WTC11 (cell line): ENCODE measurements around the gene NECTIN2.
"Not testable (repeated sequence)": the region's sequence is repeated elsewhere in the genome, so short reads cannot be mapped to it uniquely, and the experiment has no call there.

ENCODE experiments used
- ATF1 ChIP-seq: sonication (generic); formaldehyde crosslinking; IDR thresholded peaks from 2 replicates; pipeline ENCODE4 v1.8.1; 2023; ENCODE audit warnings: mild to moderate bottlenecking, moderate library complexity, missing genetic modification reagents
- ATF3 ChIP-seq: sonication (generic); formaldehyde crosslinking; conservative IDR thresholded peaks from 2 replicates; pipeline ENCODE4 v1.8.1; 2022; ENCODE audit warnings: mild to moderate bottlenecking, missing genetic modification reagents
- CBFB ChIP-seq: sonication (generic); formaldehyde crosslinking; IDR thresholded peaks from 2 replicates; pipeline ENCODE4 v1.8.1; 2022; ENCODE audit warnings: mild to moderate bottlenecking, low read depth, missing genetic modification reagents
- CTCF ChIP-seq: fragments of 200-600 bp; IDR thresholded peaks from 2 replicates; pipeline ENCODE4 v1.8.0; 2022; ENCODE audit warnings: antibody characterized with exemption
- RELA ChIP-seq: sonication (generic); formaldehyde crosslinking; IDR thresholded peaks from 2 replicates; pipeline ENCODE4 v1.8.1; 2022; ENCODE audit warnings: missing genetic modification reagents, mild to moderate bottlenecking, borderline replicate concordance
- SP1 ChIP-seq: sonication (generic); formaldehyde crosslinking; conservative IDR thresholded peaks from 2 replicates; pipeline ENCODE4 v1.8.1; 2022; ENCODE audit warnings: missing genetic modification reagents
- TEAD1 ChIP-seq: sonication (generic); formaldehyde crosslinking; IDR thresholded peaks from 2 replicates; pipeline ENCODE4 v1.8.0; 2022; ENCODE audit warnings: mild to moderate bottlenecking, missing genetic modification reagents
- ZBTB21 ChIP-seq: sonication (generic); formaldehyde crosslinking; IDR thresholded peaks from 2 replicates; pipeline ENCODE4 v1.8.1; 2023; ENCODE audit warnings: mild to moderate bottlenecking, missing genetic modification reagents, borderline replicate concordance
- ZNF263 ChIP-seq: sonication (generic); formaldehyde crosslinking; IDR thresholded peaks from 2 replicates; pipeline ENCODE4 v1.8.1; 2022; ENCODE audit warnings: low read depth, mild to moderate bottlenecking, moderate library complexity, missing genetic modification reagents

- TF ChIP-seq ZNF263 (CRISPR knock-in tag); ATF3; CBFB (CRISPR knock-in tag); TEAD1 (CRISPR knock-in tag); ATF1 (CRISPR knock-in tag); CTCF; RELA (CRISPR knock-in tag); SP1; ZBTB21 (CRISPR knock-in tag): not testable (repeated sequence)
Observed at GRCh38 chr19:44834399-44834798, 11.7 kb upstream of the NECTIN2 start.
